HL-60 (cell line): Measurements from ENCODE around the gene ATL1.

Experiments
- DNase-seq, 2 experiments: peaks; one replicate each; pipeline ENCODE4 v3.0.0-alpha.2; 2010 to 2020; ENCODE audit warnings: low read depth in 1 of 2, low spot score in 1 of 2
- H3K27ac ChIP-seq: fragments of 250-450 bp; sonication (Bioruptor Pico); replicated peaks from 2 replicates; pipeline ENCODE4 v1.5.1; 2020; ENCODE audit warnings: mild to moderate bottlenecking, moderate library complexity
- H3K27me3 ChIP-seq: fragments of 250-450 bp; sonication (Bioruptor Pico); 2 replicates; pipeline ENCODE4 v1.5.1; 2021; ENCODE audit warnings: mild to moderate bottlenecking, moderate library complexity; ENCODE audit not compliant: insufficient read depth, poor library complexity, severe bottlenecking
- H3K4me3 ChIP-seq: replicated peaks from 2 replicates; pipeline ENCODE4 v1.5.1; 2011; ENCODE audit warnings: mild to moderate bottlenecking, control low read depth, low read length; ENCODE audit not compliant: insufficient read depth
- CTCF ChIP-seq: IDR thresholded peaks from one replicate; pipeline ENCODE4 v1.5.1; 2011; ENCODE audit warnings: low read length, control low read depth, inconsistent platforms; ENCODE audit not compliant: insufficient read depth
- GABPA ChIP-seq: IDR thresholded peaks from 2 replicates; pipeline ENCODE4 v1.6.1; 2012; ENCODE audit warnings: low read depth
- POLR2AphosphoS5 ChIP-seq: IDR thresholded peaks from 2 replicates; pipeline ENCODE4 v1.6.1; 2012; ENCODE audit warnings: low read depth
- REST ChIP-seq: IDR thresholded peaks from 2 replicates; pipeline ENCODE4 v1.6.1; 2012; ENCODE audit warnings: low read depth; ENCODE audit not compliant: insufficient replicate concordance
- SPI1 ChIP-seq: IDR thresholded peaks from 2 replicates; pipeline ENCODE4 v1.6.1; 2012; ENCODE audit warnings: low read depth, mild to moderate bottlenecking, borderline replicate concordance

ATL1 gene

GRCh38 chr14:50578433-50578832 is 18.5 kb downstream of the ATL1 start:
- H3K27me3 ChIP-seq, result no peaks in the 10 kb centered on the region
- peak in 1 of 2 experiments; percentile 23 for DNase-seq
- peak; percentile 19; the same call in 1 of the 2 replicates for TF ChIP-seq SPI1
- no peak for TF ChIP-seq GABPA
- no peak overlapping the region for H3K27ac ChIP-seq
- no peak overlapping the region for H3K4me3 ChIP-seq

DNA sequence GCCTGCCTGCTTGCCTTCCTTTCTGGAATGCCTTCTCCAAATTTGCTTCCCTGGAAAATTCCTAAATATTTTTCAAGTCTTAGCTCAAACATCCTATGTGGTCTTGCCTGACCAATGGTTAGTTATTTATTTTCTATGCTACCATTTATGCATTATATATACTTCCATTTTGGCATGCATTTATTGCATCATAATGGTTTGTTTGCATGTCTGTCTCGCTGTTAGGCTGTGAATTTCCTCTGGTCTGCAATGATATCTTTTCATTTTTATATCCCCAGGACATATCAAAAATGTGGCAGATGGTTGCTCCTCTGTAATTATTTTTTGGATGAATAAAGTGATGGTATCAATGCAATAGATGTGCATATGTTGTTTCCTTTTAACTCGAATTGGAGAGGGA is 30.5 kb downstream of the ATL1 start:
- DNase-seq, result no peak
- no peak overlapping the region for H3K4me3 ChIP-seq
- no peaks in the 10 kb centered on the region for H3K27me3 ChIP-seq
- TF ChIP-seq GABPA (no peak), SPI1 (no peak), POLR2AphosphoS5 (no peak), REST (no peak), CTCF (no peak)
- no peak overlapping the region for H3K27ac ChIP-seq

DNA sequence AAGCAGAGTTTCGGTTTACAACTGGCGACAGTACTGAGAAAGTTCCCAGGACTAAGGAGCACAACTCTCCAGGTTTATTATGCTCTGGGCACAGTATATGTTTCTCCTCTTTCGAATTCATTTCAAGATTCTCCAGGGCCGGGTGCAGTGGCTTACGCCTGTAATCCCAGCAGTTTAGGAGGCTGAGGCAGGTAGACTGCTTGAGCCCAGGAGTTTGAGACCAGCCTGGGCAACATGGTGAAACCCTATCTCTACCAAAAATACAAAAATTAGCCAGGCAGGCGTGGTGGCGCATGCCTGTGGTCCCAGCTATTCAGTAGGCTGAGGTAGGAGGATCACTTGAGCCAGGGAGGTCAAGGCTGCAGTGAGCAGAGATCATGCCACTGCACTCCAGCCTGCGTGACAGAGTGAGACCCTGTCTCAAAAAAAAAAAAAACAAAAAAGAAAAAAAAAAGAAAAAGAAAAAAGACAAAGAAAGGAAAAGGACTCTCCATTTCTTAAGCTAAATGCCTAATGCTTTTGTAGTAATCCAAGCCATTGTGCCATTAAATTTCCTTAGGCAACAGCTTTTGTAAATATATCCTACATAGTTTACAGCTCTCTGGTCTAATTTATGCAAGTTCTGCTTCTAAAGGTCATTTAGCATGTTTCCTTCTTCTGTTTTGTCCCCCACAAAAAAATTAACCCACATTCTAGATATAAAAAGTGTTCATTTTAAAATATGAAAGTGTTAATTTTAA is 34.8 kb downstream of the ATL1 start:
- no peak overlapping the region for H3K27ac ChIP-seq
- no peaks in the 10 kb centered on the region for H3K27me3 ChIP-seq
- DNase-seq, result no peak
- no peak overlapping the region for H3K4me3 ChIP-seq
- TF ChIP-seq GABPA, result no peak
- no peak for TF ChIP-seq CTCF
- no peak for TF ChIP-seq REST
- no peak for TF ChIP-seq SPI1
- TF ChIP-seq POLR2AphosphoS5, result no peak

DNA sequence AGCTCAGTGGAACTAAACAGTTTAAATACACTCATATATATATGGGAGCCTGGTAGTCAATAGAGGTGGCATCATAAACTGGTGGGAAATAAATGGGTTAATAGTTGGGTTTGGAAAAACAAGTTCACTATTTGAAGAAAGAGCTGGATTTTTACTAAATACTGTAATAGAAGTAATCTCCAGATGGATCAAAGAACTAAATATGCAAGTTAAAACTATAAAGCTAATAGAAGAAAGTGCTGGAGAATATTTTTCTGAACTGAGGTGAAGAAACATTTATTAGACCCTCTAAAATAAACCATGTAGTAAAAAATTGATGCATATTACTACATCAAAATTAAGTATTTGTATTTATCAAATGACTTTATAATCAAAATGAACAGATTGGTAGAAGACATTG is 38.8 kb downstream of the ATL1 start:
- Histone ChIP-seq H3K4me3 (no peak overlapping the region), H3K27me3 (no peaks in the 10 kb centered on the region), H3K27ac (no peak overlapping the region)
- DNase-seq, result no peak
- TF ChIP-seq REST, result no peak
- TF ChIP-seq CTCF, result no peak
- TF ChIP-seq GABPA, result no peak
- TF ChIP-seq SPI1, result no peak
- TF ChIP-seq POLR2AphosphoS5, result no peak
